Smooth muscle cell (in vitro differentiated cells): ENCODE data around the gene UBIAD1. TPM values are rescaled to one million over a fixed set of nuclear protein-coding genes. Genes with fewer than 3 reads are reported as not detected.
"Not testable (repeated sequence)": the region's sequence is repeated elsewhere in the genome, so short reads cannot be mapped to it uniquely, and the experiment has no call there.

Source experiments
- DNase-seq: peaks from one replicate; lab custom pipeline; 2025; ENCODE audit not compliant: unreplicated experiment; lab: John Stamatoyannopoulos, UW
- H2AFZ ChIP-seq: fragments of 200-600 bp; sonication (generic); 2 replicates; pipeline ENCODE4 v1.6.0; 2016; ENCODE audit warnings: antibody characterized with exemption, low read depth, mild to moderate bottlenecking
- H3F3A ChIP-seq: fragments of 200-600 bp; sonication (generic); 2 replicates; pipeline ENCODE4 v1.6.0; 2017; ENCODE audit warnings: antibody characterized with exemption, low read depth
- H3K27ac ChIP-seq: fragments of 200-600 bp; sonication (generic); 2 replicates; pipeline ENCODE4 v1.5.1; 2016; ENCODE audit warnings: low read depth, mild to moderate bottlenecking
- H3K27me3 ChIP-seq: fragments of 200-600 bp; sonication (generic); 2 replicates; pipeline ENCODE4 v1.6.1; 2016; ENCODE audit warnings: low read depth, mild to moderate bottlenecking
- H3K36me3 ChIP-seq: fragments of 200-600 bp; sonication (generic); 2 replicates; pipeline ENCODE4 v1.5.1; 2016; ENCODE audit warnings: low read depth
- H3K4me1 ChIP-seq: fragments of 200-600 bp; sonication (generic); 2 replicates; pipeline ENCODE4 v1.5.1; 2016; ENCODE audit warnings: low read depth
- H3K4me2 ChIP-seq: fragments of 200-600 bp; sonication (generic); 2 replicates; pipeline ENCODE4 v1.6.0; 2016; ENCODE audit warnings: mild to moderate bottlenecking
- H3K4me3 ChIP-seq: fragments of 200-600 bp; sonication (generic); 2 replicates; pipeline ENCODE4 v1.5.1; 2016; ENCODE audit warnings: mild to moderate bottlenecking
- H3K79me2 ChIP-seq: fragments of 200-600 bp; sonication (generic); 2 replicates; pipeline ENCODE4 v1.6.0; 2016; ENCODE audit warnings: low read depth, mild to moderate bottlenecking
- H3K9ac ChIP-seq: fragments of 200-600 bp; sonication (generic); 2 replicates; pipeline ENCODE4 v1.6.0; 2016; ENCODE audit warnings: low read depth
- H3K9me3 ChIP-seq: fragments of 200-600 bp; sonication (generic); replicated peaks from 2 replicates; pipeline ENCODE4 v1.5.1; 2016; ENCODE audit warnings: low read depth
- H4K20me1 ChIP-seq: fragments of 200-600 bp; sonication (generic); 2 replicates; pipeline ENCODE4 v1.6.0; 2016; ENCODE audit warnings: low read depth
- CTCF ChIP-seq: fragments of 200-600 bp; sonication (generic); IDR thresholded peaks from 2 replicates; pipeline ENCODE4 v1.5.1; 2017; ENCODE audit warnings: borderline replicate concordance, mild to moderate bottlenecking, antibody characterized with exemption; ENCODE audit not compliant: insufficient read depth, poor library complexity, severe bottlenecking
- WGBS: methylation state at CpG from one replicate; pipeline ENCODE4 v1.1.7; 2016; ENCODE audit warnings: low lambda C conversion rate; 5-methylcytosine and 5-hydroxymethylcytosine counted together
- polyA plus RNA-seq: library from polyadenylated mRNA; unstranded; fragments of >200 nt; fragmentation: Nextera tagmentation; extraction: Ambion mirVana; gene quantifications from 2 replicates; pipeline ENCODE4 v1.2.1, GENCODE V29; 2016
- total RNA-seq: library from RNA; depleted of rRNA; stranded (reverse); fragments of >200 nt; gene quantifications from 2 replicates; pipeline ENCODE4 v1.2.3, GENCODE V29; 2014

UBIAD1 gene
- total and polyA plus RNA-seq, 2 experiments from 2014 or later, result 5.8 to 7.9 TPM

GRCh38 chr1:11301601-11302000 lies 28.6 kb downstream of the UBIAD1 start:
- no peak for DNase-seq
- H3K4me1 ChIP-seq, result no peaks in the 10 kb centered on the region
- no peaks in the 10 kb centered on the region for H3F3A ChIP-seq

DNA sequence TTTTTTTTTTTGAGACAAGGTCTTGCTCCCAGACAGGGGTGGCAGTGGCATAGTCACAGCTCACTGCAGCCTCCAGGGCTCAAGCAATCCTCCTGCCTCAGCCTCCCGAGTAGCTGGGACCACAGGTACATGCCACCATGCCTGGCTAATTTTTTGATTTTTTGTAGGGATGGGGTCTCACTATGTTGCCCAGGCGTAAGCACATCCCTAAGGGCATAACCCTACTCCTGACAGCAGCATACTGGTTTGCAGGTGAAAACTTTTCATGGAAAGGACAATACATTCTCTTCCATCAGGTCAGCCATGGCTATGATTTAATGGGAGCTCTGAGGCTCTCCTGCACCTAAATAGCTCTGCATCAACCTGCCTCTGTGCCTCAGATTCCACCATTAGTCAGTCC lies 29.4 kb downstream of the UBIAD1 start:
- TF ChIP-seq CTCF, result no peak
- Histone ChIP-seq H3K27me3 (no peaks in the 10 kb centered on the region), H3K27ac (no peak overlapping the region), H3K4me2 (no peak overlapping the region), H3K9ac (no peak overlapping the region), H3K4me3 (no peak overlapping the region), H3K79me2 (no peaks in the 10 kb centered on the region), H3K4me1 (no peaks in the 10 kb centered on the region), H3K9me3 (no peaks in the 10 kb centered on the region), H4K20me1 (no peaks in the 10 kb centered on the region), H3F3A (no peaks in the 10 kb centered on the region), H3K36me3 (no peaks in the 10 kb centered on the region), H2AFZ (no peak overlapping the region)
- WGBS, result 89% methylated on average over 2 of the region's 2 CpGs
- no peak for DNase-seq

More at GRCh38 chr1:11301601-11302000, 28.6 kb downstream of the UBIAD1 start:
- Histone ChIP-seq H3K36me3 (no peaks in the 10 kb centered on the region), H3K79me2 (no peaks in the 10 kb centered on the region), H3K27me3 (no peaks in the 10 kb centered on the region), H3K4me2 (no peak overlapping the region), H2AFZ (no peak overlapping the region), H3K9me3 (no peaks in the 10 kb centered on the region), H3K4me3 (no peak overlapping the region), H4K20me1 (no peaks in the 10 kb centered on the region), H3K27ac (no peak overlapping the region), H3K9ac (no peak overlapping the region)
- WGBS, result 93% methylated on average over 9 of the region's 9 CpGs
- no peak for TF ChIP-seq CTCF

DNA sequence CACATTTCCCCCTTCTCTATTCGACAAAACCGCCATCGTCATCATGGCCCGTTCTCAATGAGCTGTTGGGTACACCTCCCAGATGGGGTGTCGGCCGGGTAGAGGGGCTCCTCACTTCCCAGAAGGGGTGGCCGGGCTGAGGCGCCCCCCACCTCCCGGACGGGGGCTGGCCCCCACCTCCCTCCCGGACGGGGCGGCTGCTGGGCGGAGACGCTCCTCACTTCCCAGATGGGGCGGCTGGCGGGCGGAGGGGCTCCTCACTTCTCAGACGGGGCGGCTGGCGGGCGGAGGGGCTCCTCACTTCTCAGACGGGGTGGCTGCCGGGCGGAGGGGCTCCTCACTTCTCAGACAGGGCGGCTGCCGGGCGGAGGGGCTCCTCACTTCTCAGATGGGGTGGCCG lies 32.5 kb downstream of the UBIAD1 start:
- not testable (repeated sequence) for H3K4me2 ChIP-seq, H3K79me2 ChIP-seq, H3K27me3 ChIP-seq, H3K27ac ChIP-seq, H3K4me3 ChIP-seq, H3K9ac ChIP-seq, DNase-seq, H3F3A ChIP-seq, H4K20me1 ChIP-seq, H2AFZ ChIP-seq, H3K4me1 ChIP-seq, H3K9me3 ChIP-seq, H3K36me3 ChIP-seq
- 93% methylated on average over 10 of the region's 29 CpGs for WGBS

DNA sequence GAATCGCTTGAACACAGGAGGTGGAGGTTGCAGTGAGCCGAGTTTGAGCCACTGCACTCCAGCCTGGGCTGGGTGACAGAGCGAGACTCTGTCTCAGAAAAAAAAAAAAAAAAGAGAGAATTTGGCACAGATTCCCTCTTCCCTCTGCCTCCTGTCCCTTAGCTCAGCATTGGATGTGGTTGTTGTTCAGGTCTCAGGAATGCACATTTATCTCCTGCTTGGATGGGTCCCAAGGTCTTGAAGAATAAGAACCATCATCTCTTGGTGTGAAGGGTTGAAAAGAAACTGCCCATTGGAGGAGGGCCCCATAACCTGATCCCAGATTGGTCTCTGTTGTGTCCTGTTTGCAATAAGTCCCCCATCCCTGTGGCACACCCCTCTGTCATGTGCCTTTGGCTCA lies 34.9 kb downstream of the UBIAD1 start:
- no peaks in the 10 kb centered on the region for H3K9me3 ChIP-seq
- no peaks in the 10 kb centered on the region for H3K36me3 ChIP-seq
- H3K27ac ChIP-seq, result no peak overlapping the region
- H3K4me3 ChIP-seq, result no peak overlapping the region
- H3K79me2 ChIP-seq, result no peaks in the 10 kb centered on the region
- no peak for TF ChIP-seq CTCF
- no peak overlapping the region for H3K4me2 ChIP-seq
- no peaks in the 10 kb centered on the region for H3K27me3 ChIP-seq
- H3F3A ChIP-seq, result no peaks in the 10 kb centered on the region
- no peak overlapping the region for H2AFZ ChIP-seq
- no peaks in the 10 kb centered on the region for H4K20me1 ChIP-seq
- peaks cover 10% of the 10 kb centered on the region for H3K4me1 ChIP-seq
- DNase-seq, result no peak
- 96% methylated on average over 3 of the region's 3 CpGs for WGBS
- H3K9ac ChIP-seq, result no peak overlapping the region
